ENCODE results near the gene IHH. TPM values are rescaled to one million over a fixed set of nuclear protein-coding genes. Genes with fewer than 3 reads are reported as not detected.

IHH gene
- total RNA-seq, 1 experiment from 2014 or later: not detected

DNA sequence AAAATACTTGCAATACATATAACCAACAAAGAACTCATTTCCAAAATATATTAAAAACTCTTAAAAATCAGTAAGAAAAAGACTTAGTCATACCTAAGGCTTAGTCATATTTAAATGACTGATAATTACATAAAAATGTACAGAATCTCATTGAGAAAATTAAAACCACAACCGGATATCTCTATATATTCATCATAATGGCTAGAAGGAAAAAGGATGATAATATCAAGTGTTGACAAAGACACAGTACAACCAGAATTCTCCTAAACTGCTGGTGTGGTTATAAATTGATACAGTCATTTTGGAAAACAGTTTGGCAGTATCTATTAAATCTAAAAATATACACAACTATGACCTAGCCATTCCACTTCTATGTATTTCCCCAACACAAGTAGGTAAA, 27.1 kb upstream of the IHH start:
- H2BK20ac ChIP-seq (ENCODE audit: low read depth, low read length, poor library complexity, severe bottlenecking): no peak overlapping the region
- WGBS (ENCODE audit: extremely low coverage, insufficient read length, low lambda C conversion rate): no CpG with 5 or more reads among the region's 1 CpG
- peaks cover 0 to 1% (median 0%) of the 10 kb centered on the region in 3 experiments; a peak in 1 of 7 replicates for H3K36me3 Mint-ChIP-seq (ENCODE audit: insufficient read depth in 1 of 3, low read depth in 3 of 3)

More for the DNA sequence above, 27.1 kb upstream of the IHH start:
- DNase-seq: no peak
- Histone ChIP-seq H3K9me3 (ENCODE audit: control insufficient read depth, low read depth, low read length) (no peaks in the 10 kb centered on the region), H3K23me2 (ENCODE audit: insufficient read length, low read depth, low read length, poor library complexity, severe bottlenecking) (no peaks in the 10 kb centered on the region), H4K5ac (ENCODE audit: insufficient read length, low read depth, low read length) (no peak overlapping the region), H3K79me1 (ENCODE audit: insufficient read depth, low read depth, low read length, poor library complexity, severe bottlenecking) (no peaks in the 10 kb centered on the region), H3T11ph (ENCODE audit: low read length) (no peak overlapping the region), H3K4ac (ENCODE audit: low read depth, low read length) (no peak overlapping the region), H2BK12ac (ENCODE audit: insufficient read length, low read depth, low read length) (no peak overlapping the region), H3K4me2 (ENCODE audit: insufficient read depth, insufficient read length, low read length) (no peak overlapping the region), H4K91ac (ENCODE audit: insufficient read length, low read depth, low read length) (no peak overlapping the region), H2BK15ac (ENCODE audit: low read depth, low read length) (no peak overlapping the region), H3K18ac (ENCODE audit: insufficient read length, low read depth, low read length) (no peak overlapping the region), H3K23ac (ENCODE audit: insufficient read length, low read depth, low read length) (no peak overlapping the region), H3K27ac (ENCODE audit: insufficient read length, low read depth, low read length) (no peak overlapping the region), H3K4me1 (ENCODE audit: insufficient read depth, low read length) (no peaks in the 10 kb centered on the region; the same call in 1 of the 2 replicates), H3K14ac (ENCODE audit: insufficient read depth, low read length) (no peak overlapping the region), H2BK120ac (ENCODE audit: low read depth, low read length, poor library complexity, severe bottlenecking) (no peak overlapping the region), H3K27me3 (ENCODE audit: insufficient read depth, low read length) (no peaks in the 10 kb centered on the region), H3K79me2 (ENCODE audit: insufficient read depth, low read length) (no peaks in the 10 kb centered on the region), H2AFZ (ENCODE audit: low read length) (no peak overlapping the region), H3K9ac (ENCODE audit: extremely low read depth, insufficient read length, low read length) (no peak overlapping the region), H2BK5ac (ENCODE audit: insufficient read length, low read length) (no peak overlapping the region), H4K20me1 (ENCODE audit: control insufficient read depth, insufficient read depth, insufficient read length) (no peaks in the 10 kb centered on the region), H2AK5ac (ENCODE audit: insufficient read length, low read length) (no peak overlapping the region), H4K8ac (replicated peaks; ENCODE audit: insufficient read length, low read depth, low read length) (no peak overlapping the region), H3K56ac (ENCODE audit: insufficient read length, low read depth, low read length) (no peak overlapping the region)
- Mint-ChIP-seq H3K27me3 (ENCODE audit: low read depth) (no peaks in the 10 kb centered on the region), H3K27ac (no peak overlapping the region), H3K4me3 (no peak overlapping the region), H3K4me1 (peaks cover 11% of the 10 kb centered on the region in 2 experiments), H3K9me3 (peaks cover 0 to 3% of the 10 kb centered on the region in 2 experiments; a peak in 2 of 5 replicates)
- TF ChIP-seq, protein P1, sequence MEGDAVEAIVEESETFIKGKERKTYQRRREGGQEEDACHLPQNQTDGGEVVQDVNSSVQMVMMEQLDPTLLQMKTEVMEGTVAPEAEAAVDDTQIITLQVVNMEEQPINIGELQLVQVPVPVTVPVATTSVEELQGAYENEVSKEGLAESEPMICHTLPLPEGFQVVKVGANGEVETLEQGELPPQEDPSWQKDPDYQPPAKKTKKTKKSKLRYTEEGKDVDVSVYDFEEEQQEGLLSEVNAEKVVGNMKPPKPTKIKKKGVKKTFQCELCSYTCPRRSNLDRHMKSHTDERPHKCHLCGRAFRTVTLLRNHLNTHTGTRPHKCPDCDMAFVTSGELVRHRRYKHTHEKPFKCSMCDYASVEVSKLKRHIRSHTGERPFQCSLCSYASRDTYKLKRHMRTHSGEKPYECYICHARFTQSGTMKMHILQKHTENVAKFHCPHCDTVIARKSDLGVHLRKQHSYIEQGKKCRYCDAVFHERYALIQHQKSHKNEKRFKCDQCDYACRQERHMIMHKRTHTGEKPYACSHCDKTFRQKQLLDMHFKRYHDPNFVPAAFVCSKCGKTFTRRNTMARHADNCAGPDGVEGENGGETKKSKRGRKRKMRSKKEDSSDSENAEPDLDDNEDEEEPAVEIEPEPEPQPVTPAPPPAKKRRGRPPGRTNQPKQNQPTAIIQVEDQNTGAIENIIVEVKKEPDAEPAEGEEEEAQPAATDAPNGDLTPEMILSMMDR (conservative IDR thresholded peaks at IDR 0.05): no peak
